DOHH2 (cell line): Measurements from ENCODE around the gene CDK5.
"Not testable (repeated sequence)": the region's sequence is repeated elsewhere in the genome, so short reads cannot be mapped to it uniquely, and the experiment has no call there.

Experiments used
- CTCF ChIP-seq: fragments of 200-600 bp; sonication (generic); IDR thresholded peaks from one replicate; pipeline ENCODE4 v1.5.1; 2014; ENCODE audit warnings: antibody characterized with exemption, mild to moderate bottlenecking, low read depth, low read length; ENCODE audit not compliant: poor library complexity, severe bottlenecking
- EZH2phosphoT487 ChIP-seq: fragments of 200-600 bp; sonication (generic); IDR thresholded peaks from 2 replicates; pipeline ENCODE4 v1.6.1; 2017; ENCODE audit warnings: borderline replicate concordance, mild to moderate bottlenecking, antibody characterized with exemption, low read length, moderate library complexity, mixed read lengths

- TF ChIP-seq CTCF, EZH2phosphoT487: not testable (repeated sequence)
Observed at GRCh38 chr7:151011616-151012015, 46.1 kb downstream of the CDK5 start.
